Kasumi-1 (cell line): ENCODE data around the gene SYNGR3.
"Not testable (repeated sequence)": the region's sequence is repeated elsewhere in the genome, so short reads cannot be mapped to it uniquely, and the experiment has no call there.

Experiments
- DNase-seq, 2 experiments: peaks; one replicate each; lab custom pipeline; 2025; lab: John Stamatoyannopoulos, UW

Gene SYNGR3

GRCh38 chr16:2029350-2029749 is 39.6 kb downstream of the SYNGR3 start:
- DNase-seq = no peak

- no peak for DNase-seq
These were observed 40.3 kb downstream of the SYNGR3 start for GRCh38 chr16:2030036-2030435.

- DNase-seq = no peak
These were observed 41.4 kb downstream of the SYNGR3 start for GRCh38 chr16:2031081-2031577.

GRCh38 chr16:2032285-2033056 is 42.7 kb downstream of the SYNGR3 start:
- DNase-seq = no peak

GRCh38 chr16:2033057-2033908 is 43.5 kb downstream of the SYNGR3 start:
- no peak for DNase-seq

- DNase-seq = not testable (repeated sequence)
These were observed 44.3 kb downstream of the SYNGR3 start for GRCh38 chr16:2033909-2034695.

- DNase-seq = no peak
These were observed 45.1 kb downstream of the SYNGR3 start for GRCh38 chr16:2034696-2035430.

GRCh38 chr16:2035431-2036199 is 45.8 kb downstream of the SYNGR3 start:
- no peak for DNase-seq

- DNase-seq = no peak
These were observed 46.6 kb downstream of the SYNGR3 start for GRCh38 chr16:2036200-2036966.

GRCh38 chr16:2037115-2037514 is 47.3 kb downstream of the SYNGR3 start:
- DNase-seq = no peak

- DNase-seq = no peak
These were observed 48.0 kb downstream of the SYNGR3 start for GRCh38 chr16:2037647-2038381.

GRCh38 chr16:2038382-2039231 is 48.8 kb downstream of the SYNGR3 start:
- DNase-seq = no peak

- DNase-seq = no peak
These were observed 49.7 kb downstream of the SYNGR3 start for GRCh38 chr16:2039274-2040031.

- no peak for DNase-seq
These were observed 50.4 kb downstream of the SYNGR3 start for GRCh38 chr16:2040041-2040786.

GRCh38 chr16:2040787-2041522 is 51.2 kb downstream of the SYNGR3 start:
- no peak for DNase-seq
